CD14-positive monocyte (primary cell): ENCODE measurements around the gene RASSF5. TPM values are rescaled to one million over a fixed set of nuclear protein-coding genes. Genes with fewer than 3 reads are reported as not detected.
A peak's percentile ranks its signal among the peaks of the same experiment; 100 is the strongest.

Source experiments
- DNase-seq, 3 donors: peaks; one replicate each; pipeline ENCODE4 v3.0.0-alpha.2; 2011 to 2022
- H2AFZ ChIP-seq: 2 replicates; pipeline ENCODE4 v1.6.0; 2012; ENCODE audit warnings: mild to moderate bottlenecking, low read depth, low read length, inconsistent platforms; ENCODE audit not compliant: insufficient read depth, poor library complexity, severe bottlenecking
- H3K27ac ChIP-seq, 2 donors: 1 replicate in 1 of 2; 2 replicates in 1 of 2; pipeline ENCODE4 v1.5.1; 2012 to 2013; ENCODE audit warnings: low read length in 2 of 2, control low read depth in 1 of 2, inconsistent platforms in 1 of 2, low read depth in 1 of 2, mild to moderate bottlenecking in 1 of 2
- H3K27me3 ChIP-seq, 2 donors: one replicate each; pipeline versions ENCODE4 v1.6.0 to v1.6.1; 2011 to 2013; ENCODE audit warnings: low read length in 2 of 2; ENCODE audit not compliant: control insufficient read depth in 2 of 2, insufficient read depth in 2 of 2
- H3K36me3 ChIP-seq, 2 donors: replicated peaks in 1 of 2; 1 replicate in 1 of 2; 2 replicates in 1 of 2; pipeline versions ENCODE4 v1.5.1 to v1.6.1; 2012 to 2013; ENCODE audit warnings: low read length in 2 of 2, control low read depth in 1 of 2, inconsistent platforms in 1 of 2, mild to moderate bottlenecking in 1 of 2; ENCODE audit not compliant: insufficient read depth in 2 of 2, control insufficient read depth in 1 of 2
- H3K4me1 ChIP-seq, 2 donors: 1 replicate in 1 of 2; 2 replicates in 1 of 2; pipeline versions ENCODE4 v1.5.1 to v1.6.1; 2012 to 2013; ENCODE audit warnings: low read length in 2 of 2, control low read depth in 1 of 2, inconsistent platforms in 1 of 2, mild to moderate bottlenecking in 1 of 2, moderate library complexity in 1 of 2; ENCODE audit not compliant: insufficient read depth in 2 of 2, control insufficient read depth in 1 of 2
- H3K4me2 ChIP-seq: replicated peaks from 2 replicates; pipeline ENCODE3; 2012; ENCODE audit warnings: low read length, moderate library complexity, mild to moderate bottlenecking; ENCODE audit not compliant: poor library complexity, severe bottlenecking; ENCODE audit errors: extremely low read depth
- H3K4me3 ChIP-seq, 3 experiments: fragments of 200-600 bp in 1 of 3; sonication (generic) in 1 of 3; replicated peaks in 1 of 3; 1 replicate in 2 of 3; 2 replicates in 1 of 3; pipeline ENCODE4 v1.5.1; 2011 to 2013; ENCODE audit warnings: low read length in 3 of 3, mild to moderate bottlenecking in 3 of 3, control low read depth in 2 of 3, low read depth in 2 of 3, inconsistent platforms in 1 of 3, moderate library complexity in 1 of 3
- H3K79me2 ChIP-seq: 2 replicates; pipeline ENCODE4 v1.6.0; 2012; ENCODE audit warnings: mild to moderate bottlenecking, control low read depth, inconsistent platforms, low read length, moderate library complexity; ENCODE audit not compliant: insufficient read depth
- H3K9ac ChIP-seq: 2 replicates; pipeline ENCODE4 v1.6.0; 2017; ENCODE audit warnings: low read length, mild to moderate bottlenecking; ENCODE audit not compliant: insufficient read depth, poor library complexity, severe bottlenecking
- H3K9me3 ChIP-seq, 2 donors: replicated peaks in 1 of 2; 1 replicate in 1 of 2; 2 replicates in 1 of 2; pipeline versions ENCODE4 v1.5.1 to v1.6.1; 2012 to 2013; ENCODE audit warnings: low read length in 2 of 2, control low read depth in 1 of 2; ENCODE audit not compliant: control insufficient read depth in 1 of 2, insufficient read depth in 1 of 2
- H4K20me1 ChIP-seq: 2 replicates; pipeline ENCODE4 v1.6.0; 2012; ENCODE audit warnings: mild to moderate bottlenecking, low read length, control low read depth, moderate library complexity; ENCODE audit not compliant: insufficient read depth
- H3K27ac Mint-ChIP-seq, 7 donors: one replicate each; pipeline ENCODE4 v1.8.0; 2020; ENCODE audit warnings: mild to moderate bottlenecking in 7 of 7, mixed read lengths in 7 of 7, moderate library complexity in 6 of 7, inconsistent platforms in 2 of 7
- H3K27me3 Mint-ChIP-seq, 3 donors: one replicate each; pipeline ENCODE4 v1.8.0; 2021 to 2022; ENCODE audit warnings: low read depth in 3 of 3, mild to moderate bottlenecking in 3 of 3, mixed read lengths in 3 of 3, moderate library complexity in 3 of 3, inconsistent platforms in 1 of 3
- H3K36me3 Mint-ChIP-seq, 2 donors: one replicate each; pipeline ENCODE4 v1.8.0; 2020; ENCODE audit warnings: mixed read lengths in 2 of 2, inconsistent platforms in 1 of 2, mild to moderate bottlenecking in 1 of 2
- H3K4me1 Mint-ChIP-seq: one replicate; pipeline ENCODE4 v1.8.0; 2020; ENCODE audit warnings: mild to moderate bottlenecking, mixed read lengths
- H3K4me3 Mint-ChIP-seq, 2 donors: one replicate each; pipeline ENCODE4 v1.8.0; 2020; ENCODE audit warnings: mild to moderate bottlenecking in 2 of 2, mixed read lengths in 2 of 2, moderate library complexity in 1 of 2
- H3K9me3 Mint-ChIP-seq, 7 donors: one replicate each; pipeline ENCODE4 v1.8.0; 2020 to 2022; ENCODE audit warnings: mixed read lengths in 7 of 7, mild to moderate bottlenecking in 6 of 7, moderate library complexity in 6 of 7, inconsistent platforms in 2 of 7
- CTCF ChIP-seq: fragments of 200-600 bp; IDR thresholded peaks from one replicate; pipeline ENCODE4 v1.8.0; 2022; ENCODE audit warnings: antibody characterized with exemption, mild to moderate bottlenecking
- WGBS: methylation state at CpG from one replicate; pipeline ENCODE4 v1.1.5; 2013; ENCODE audit warnings: missing lambda C conversion rate; ENCODE audit not compliant: insufficient coverage; 5-methylcytosine and 5-hydroxymethylcytosine counted together
- intact Hi-C, 2 donors: fragments of 100-400 bp; cut with micrococcal nuclease; formaldehyde crosslinking; loops; one replicate each; pipeline versions ENCODE4 v1.15.0 to v1.15.1; 2023
- polyA plus RNA-seq, 3 donors: library from polyadenylated mRNA; depleted of rRNA in 1 of 3; unstranded in 2 of 3; stranded (reverse) in 1 of 3; fragments of 300-500 nt in 2 of 3; fragments of >200 nt in 1 of 3; fragmentation: Illumina TruSeq in 2 of 3; gene quantifications; 1 replicate in 2 of 3; 2 replicates in 1 of 3; pipeline ENCODE4 v1.2.3, GENCODE V29; 2012 to 2021

Gene RASSF5
- polyA plus RNA-seq, 3 donors = 81.6 to 129 (median 127) TPM

GRCh38 chr1:206551986-206552326 is 44.6 kb downstream of the RASSF5 start:
- H3K27ac ChIP-seq = no peak overlapping the region
- Mint-ChIP-seq H3K9me3 (peaks cover 0 to 3% (median 0%) of the 10 kb centered on the region in 7 donors), H3K27ac (peak overlapping the region in 1 of 7 donors; percentile 35), H3K27me3 (peaks cover 1 to 5% (median 2%) of the 10 kb centered on the region in 3 donors), H3K4me3 (no peak overlapping the region), H3K36me3 (peaks cover 0 to 3% of the 10 kb centered on the region in 2 donors), H3K4me1 (peaks cover 28% of the 10 kb centered on the region)
- no peaks in the 10 kb centered on the region for H3K9me3 ChIP-seq
- no peak overlapping the region for H2AFZ ChIP-seq
- H3K79me2 ChIP-seq = peaks cover 6% of the 10 kb centered on the region
- no CpG with 5 or more reads among the region's 3 CpGs for WGBS
- H3K9ac ChIP-seq = no peak overlapping the region
- TF ChIP-seq CTCF = no peak
- H3K27me3 ChIP-seq = no peaks in the 10 kb centered on the region
- H3K36me3 ChIP-seq = no peaks in the 10 kb centered on the region
- no peaks in the 10 kb centered on the region for H4K20me1 ChIP-seq
- no peak for DNase-seq
- H3K4me1 ChIP-seq = peaks cover 11 to 16% of the 10 kb centered on the region in 2 donors
- intact Hi-C loops = no loop called here
- H3K4me3 ChIP-seq = no peak overlapping the region
- no peak overlapping the region for H3K4me2 ChIP-seq

- H3K36me3 Mint-ChIP-seq = peaks cover 5 to 9% of the 10 kb centered on the region in 2 donors
- 100% methylated on average over 2 of the region's 3 CpGs for WGBS
- Histone ChIP-seq H3K9ac (no peak overlapping the region), H3K79me2 (peaks cover 28% of the 10 kb centered on the region), H3K36me3 (no peaks in the 10 kb centered on the region), H3K27me3 (no peaks in the 10 kb centered on the region), H4K20me1 (peaks cover 6% of the 10 kb centered on the region), H3K9me3 (no peaks in the 10 kb centered on the region), H3K4me3 (no peak overlapping the region), H3K4me2 (no peak overlapping the region), H2AFZ (no peak overlapping the region), H3K27ac (no peak overlapping the region), H3K4me1 (peaks cover 22 to 27% of the 10 kb centered on the region in 2 donors)
- peaks cover 0 to 3% (median 0%) of the 10 kb centered on the region in 7 donors for H3K9me3 Mint-ChIP-seq
- H3K4me1 Mint-ChIP-seq = peaks cover 35% of the 10 kb centered on the region
- TF ChIP-seq CTCF = no peak
- no peak overlapping the region for H3K4me3 Mint-ChIP-seq
- no peak overlapping the region for H3K27ac Mint-ChIP-seq
- DNase-seq = no peak
- H3K27me3 Mint-ChIP-seq = peaks cover 1 to 5% (median 2%) of the 10 kb centered on the region in 3 donors
- intact Hi-C loops = no loop called here
Measured at GRCh38 chr1:206554211-206554610, 46.9 kb downstream of the RASSF5 start.
